AG04449 (cell line): Measurements from ENCODE around the gene ARTN.

Experiments used
- CTCF ChIA-PET: fragments of 350-600 bp; formaldehyde crosslinking; extraction: SDS; loops from one replicate; lab custom pipeline; 2021; ENCODE audit warnings: antibody characterized with exemption; lab: Yijun Ruan, JAX
- POLR2A ChIA-PET: fragments of 400-600, 350-600 bp; formaldehyde crosslinking; extraction: SDS; loops from one replicate; lab custom pipeline; 2020; ENCODE audit warnings: antibody characterized with exemption, inconsistent platforms; lab: Yijun Ruan, JAX
- DNase-seq: peaks from one replicate; pipeline ENCODE4 v3.0.0-alpha.2; 2010; ENCODE audit warnings: low read depth, low spot score
- H3K4me3 ChIP-seq: 2 replicates; pipeline ENCODE4 v1.5.1; 2011; ENCODE audit warnings: low read depth, mild to moderate bottlenecking, control low read depth, low read length
- TF ChIP-seq, protein P1 (sequence below): IDR thresholded peaks from one replicate; pipeline ENCODE4 v1.5.1; 2011; ENCODE audit warnings: mild to moderate bottlenecking, moderate library complexity, low read length, control low read depth, inconsistent platforms; ENCODE audit not compliant: insufficient read depth; ENCODE audit errors: missing control alignments

The ARTN gene

DNA sequence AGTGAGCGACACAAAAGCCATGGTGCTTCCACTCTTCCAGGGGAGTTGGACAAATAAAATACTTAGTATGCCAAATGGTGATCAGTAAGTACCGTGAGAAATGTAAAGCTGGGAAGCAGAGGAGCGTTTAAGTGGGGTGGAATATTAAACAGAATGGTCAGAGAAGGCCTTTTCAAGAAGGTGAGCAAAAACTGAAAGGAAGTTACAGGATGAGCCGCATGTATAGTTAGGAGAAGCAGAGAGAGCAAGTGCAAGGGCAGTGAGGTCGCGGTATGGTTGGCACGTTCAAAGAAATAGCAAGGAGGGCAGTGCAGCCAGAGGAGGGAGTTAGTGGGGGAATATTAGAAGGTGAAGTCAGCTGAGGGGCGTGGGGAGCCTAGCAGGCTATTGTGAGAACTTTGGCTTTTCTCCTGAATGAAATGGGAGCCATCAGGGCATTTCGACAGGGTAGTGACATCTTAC, 40.4 kb downstream of the ARTN start:
- peak overlapping the region; percentile 85 for H3K4me3 ChIP-seq
- no peak for DNase-seq
- TF ChIP-seq, protein P1, sequence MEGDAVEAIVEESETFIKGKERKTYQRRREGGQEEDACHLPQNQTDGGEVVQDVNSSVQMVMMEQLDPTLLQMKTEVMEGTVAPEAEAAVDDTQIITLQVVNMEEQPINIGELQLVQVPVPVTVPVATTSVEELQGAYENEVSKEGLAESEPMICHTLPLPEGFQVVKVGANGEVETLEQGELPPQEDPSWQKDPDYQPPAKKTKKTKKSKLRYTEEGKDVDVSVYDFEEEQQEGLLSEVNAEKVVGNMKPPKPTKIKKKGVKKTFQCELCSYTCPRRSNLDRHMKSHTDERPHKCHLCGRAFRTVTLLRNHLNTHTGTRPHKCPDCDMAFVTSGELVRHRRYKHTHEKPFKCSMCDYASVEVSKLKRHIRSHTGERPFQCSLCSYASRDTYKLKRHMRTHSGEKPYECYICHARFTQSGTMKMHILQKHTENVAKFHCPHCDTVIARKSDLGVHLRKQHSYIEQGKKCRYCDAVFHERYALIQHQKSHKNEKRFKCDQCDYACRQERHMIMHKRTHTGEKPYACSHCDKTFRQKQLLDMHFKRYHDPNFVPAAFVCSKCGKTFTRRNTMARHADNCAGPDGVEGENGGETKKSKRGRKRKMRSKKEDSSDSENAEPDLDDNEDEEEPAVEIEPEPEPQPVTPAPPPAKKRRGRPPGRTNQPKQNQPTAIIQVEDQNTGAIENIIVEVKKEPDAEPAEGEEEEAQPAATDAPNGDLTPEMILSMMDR, result no peak
- ChIA-PET CTCF (interaction anchor here (2.0 to 8.7 kb wide), 4 partner anchors 31 to 209 kb away, joined by 8 to 71 read pairs (median 14); partner anchors contain the start of gene ARTN), POLR2A (no interaction called here)

DNA sequence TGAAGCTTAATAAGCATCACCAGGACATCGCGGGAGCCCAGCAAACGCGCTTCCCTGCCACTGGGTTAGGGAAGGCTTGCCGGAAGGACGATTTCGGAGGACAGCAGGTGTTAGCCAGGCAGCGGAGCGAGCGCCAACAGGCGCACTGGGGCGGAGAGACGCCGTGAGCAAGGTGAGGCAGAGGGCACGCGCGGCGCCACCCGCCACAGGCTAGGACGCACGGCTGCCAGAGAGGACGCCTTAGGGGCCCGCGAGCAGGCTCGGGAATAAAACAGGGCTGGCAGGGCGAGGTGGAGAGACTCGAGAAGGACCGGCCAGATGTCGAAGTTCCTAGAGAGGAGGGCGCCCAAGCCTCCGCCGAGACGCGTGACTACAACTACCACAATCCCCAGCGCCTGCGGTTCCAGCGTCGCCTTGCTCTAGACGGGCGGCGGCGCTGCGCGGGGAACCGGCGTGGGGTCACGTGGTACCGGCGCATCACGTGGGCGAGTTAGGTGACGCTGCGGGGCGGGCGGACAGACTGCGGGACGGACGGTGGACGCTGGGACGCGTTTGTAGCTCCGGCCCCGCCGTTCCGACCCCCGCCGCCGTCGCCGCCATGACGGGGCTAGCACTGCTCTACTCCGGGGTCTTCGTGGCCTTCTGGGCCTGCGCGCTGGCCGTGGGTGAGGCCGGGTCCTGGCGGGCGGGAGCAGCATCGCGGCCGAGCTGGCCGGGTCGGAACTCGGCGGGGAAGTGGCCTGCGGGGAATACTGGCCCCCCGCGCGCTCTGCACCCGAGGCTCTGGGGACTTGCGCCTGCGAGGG, 41.0 kb downstream of the ARTN start, which contains the start of gene ATP6V0B:
Gene ATP6V0B, plus strand, starts transcription at position 518 of the 806 bp plus-strand sequence. Its CDS starts 81 bp downstream, at position 599.
- peak within 1 kb of the TSS; percentile 85 for H3K4me3 ChIP-seq
- TF ChIP-seq, protein P1, result peak; percentile 36
- CTCF ChIA-PET, result interaction anchor here (1.2 to 8.7 kb wide), 10 partner anchors 14 to 677 kb away, joined by 3 to 71 read pairs (median 6); partner anchors contain the start of genes ARTN and CCDC24
- POLR2A ChIA-PET, result interaction anchor here (1.0 to 1.5 kb wide), 6 partner anchors 9 to 211 kb away, joined by 3 to 6 read pairs (median 4); no protein-coding TSS in a partner anchor
- DNase-seq, result peak; percentile 28

- TF ChIP-seq, protein P1, result no peak
- ChIA-PET POLR2A (interaction anchor here (1.0 to 1.5 kb wide), 6 partner anchors 9 to 212 kb away, joined by 3 to 6 read pairs (median 4); no protein-coding TSS in a partner anchor), CTCF (interaction anchor here (1.2 to 8.7 kb wide), 10 partner anchors 13 to 676 kb away, joined by 3 to 71 read pairs (median 6); partner anchors contain the start of genes ARTN and CCDC24)
- peak overlapping the region; percentile 85 for H3K4me3 ChIP-seq
- DNase-seq, result no peak
Measured at GRCh38 chr1:43975249-43975961, 41.8 kb downstream of the ARTN start.

GRCh38 chr1:43976045-43976444, 42.4 kb downstream of the ARTN start:
- DNase-seq, result no peak
- ChIA-PET POLR2A (interaction anchor here (1.3 to 1.4 kb wide), 2 partner anchors 14 to 25 kb away, joined by 3 to 4 read pairs; no protein-coding TSS in a partner anchor), CTCF (interaction anchor here (1.2 to 8.7 kb wide), 9 partner anchors 12 to 675 kb away, joined by 3 to 71 read pairs (median 6); partner anchors contain the start of genes ARTN and CCDC24)
- TF ChIP-seq, protein P1, result no peak
- peak overlapping the region; percentile 85 for H3K4me3 ChIP-seq

- ChIA-PET CTCF (interaction anchor here (2.5 to 8.7 kb wide), 4 partner anchors 28 to 212 kb away, joined by 10 to 71 read pairs (median 14); partner anchors contain the start of gene ARTN), POLR2A (no interaction called here)
- no peak for DNase-seq
- no peak overlapping the region for H3K4me3 ChIP-seq
- TF ChIP-seq, protein P1, result no peak
Measured at GRCh38 chr1:43976890-43977289, 43.3 kb downstream of the ARTN start.
